ENCODE results near the gene MST1R.

Gene MST1R

GRCh38 chr3:49868862-49869466 lies 34.7 kb downstream of the MST1R start:
- no peaks in the 10 kb centered on the region for H3K9me3 ChIP-seq (ENCODE audit: control insufficient read depth, low read length)
- no peak overlapping the region for H3K4me3 ChIP-seq (ENCODE audit: low read length)

GRCh38 chr3:49867871-49868321 lies 35.8 kb downstream of the MST1R start:
- peaks cover 60% of the 10 kb centered on the region for H3K27me3 ChIP-seq (ENCODE audit: control insufficient read depth, insufficient read depth, low read length)
- H3K4me1 ChIP-seq (ENCODE audit: control insufficient read depth, insufficient read depth, low read length): peaks cover 6% of the 10 kb centered on the region

More at GRCh38 chr3:49868862-49869466, 34.7 kb downstream of the MST1R start:
- Histone ChIP-seq H3K9ac (ENCODE audit: low read length) (no peak overlapping the region), H3K27me3 (ENCODE audit: control insufficient read depth, insufficient read depth, low read length) (peaks cover 57% of the 10 kb centered on the region), H3K36me3 (ENCODE audit: control insufficient read depth, insufficient read depth, low read length) (no peaks in the 10 kb centered on the region), H3K4me1 (ENCODE audit: control insufficient read depth, insufficient read depth, low read length) (peaks cover 16% of the 10 kb centered on the region)

GRCh38 chr3:49867400-49867799 lies 36.3 kb downstream of the MST1R start:
- H3K27me3 ChIP-seq (ENCODE audit: control insufficient read depth, insufficient read depth, low read length): peaks cover 65% of the 10 kb centered on the region
- peaks cover under 1% of the 10 kb centered on the region for H3K4me1 ChIP-seq (ENCODE audit: control insufficient read depth, insufficient read depth, low read length)
- H3K36me3 ChIP-seq (ENCODE audit: control insufficient read depth, insufficient read depth, low read length): no peaks in the 10 kb centered on the region
- H3K4me3 ChIP-seq (ENCODE audit: low read length): no peak overlapping the region
- no peak overlapping the region for H3K9ac ChIP-seq (ENCODE audit: low read length)
- no peaks in the 10 kb centered on the region for H3K9me3 ChIP-seq (ENCODE audit: control insufficient read depth, low read length)

More at GRCh38 chr3:49867871-49868321, 35.8 kb downstream of the MST1R start:
- Histone ChIP-seq H3K9me3 (ENCODE audit: control insufficient read depth, low read length) (no peaks in the 10 kb centered on the region), H3K4me3 (ENCODE audit: low read length) (no peak overlapping the region), H3K36me3 (ENCODE audit: control insufficient read depth, insufficient read depth, low read length) (no peaks in the 10 kb centered on the region), H3K9ac (ENCODE audit: low read length) (no peak overlapping the region)

GRCh38 chr3:49865198-49865784 lies 38.4 kb downstream of the MST1R start:
- H3K9ac ChIP-seq (ENCODE audit: low read length): no peak overlapping the region
- H3K9me3 ChIP-seq (ENCODE audit: control insufficient read depth, low read length): no peaks in the 10 kb centered on the region
- H3K36me3 ChIP-seq (ENCODE audit: control insufficient read depth, insufficient read depth, low read length): no peaks in the 10 kb centered on the region
- no peaks in the 10 kb centered on the region for H3K4me1 ChIP-seq (ENCODE audit: control insufficient read depth, insufficient read depth, low read length)
- H3K27me3 ChIP-seq (ENCODE audit: control insufficient read depth, insufficient read depth, low read length): peaks cover 58% of the 10 kb centered on the region
- H3K4me3 ChIP-seq (ENCODE audit: low read length): no peak overlapping the region

GRCh38 chr3:49864505-49864904 lies 39.2 kb downstream of the MST1R start:
- H3K4me1 ChIP-seq (ENCODE audit: control insufficient read depth, insufficient read depth, low read length): no peaks in the 10 kb centered on the region
- H3K4me3 ChIP-seq (ENCODE audit: low read length): no peak overlapping the region
- no peaks in the 10 kb centered on the region for H3K9me3 ChIP-seq (ENCODE audit: control insufficient read depth, low read length)
- no peaks in the 10 kb centered on the region for H3K36me3 ChIP-seq (ENCODE audit: control insufficient read depth, insufficient read depth, low read length)
- H3K27me3 ChIP-seq (ENCODE audit: control insufficient read depth, insufficient read depth, low read length): peaks cover 50% of the 10 kb centered on the region
- no peak overlapping the region for H3K9ac ChIP-seq (ENCODE audit: low read length)

GRCh38 chr3:49859576-49860305 lies 43.9 kb downstream of the MST1R start:
- Histone ChIP-seq H3K4me1 (ENCODE audit: control insufficient read depth, insufficient read depth, low read length) (peaks cover 13% of the 10 kb centered on the region), H3K9ac (ENCODE audit: low read length) (no peak overlapping the region), H3K27me3 (ENCODE audit: control insufficient read depth, insufficient read depth, low read length) (peaks cover 17% of the 10 kb centered on the region), H3K4me3 (ENCODE audit: low read length) (no peak overlapping the region), H3K9me3 (ENCODE audit: control insufficient read depth, low read length) (no peaks in the 10 kb centered on the region), H3K36me3 (ENCODE audit: control insufficient read depth, insufficient read depth, low read length) (no peaks in the 10 kb centered on the region)

- H3K4me3 ChIP-seq (ENCODE audit: low read length): peak within 1 kb of the TSS; percentile 61
- peak within 1 kb of the TSS; percentile 16 for H3K9ac ChIP-seq (ENCODE audit: low read length)
- no peaks in the 10 kb centered on the region for H3K36me3 ChIP-seq (ENCODE audit: control insufficient read depth, insufficient read depth, low read length)
- no peaks in the 10 kb centered on the region for H3K9me3 ChIP-seq (ENCODE audit: control insufficient read depth, low read length)
- no peaks in the 10 kb centered on the region for H3K27me3 ChIP-seq (ENCODE audit: control insufficient read depth, insufficient read depth, low read length)
- peaks cover 13% of the 10 kb centered on the region for H3K4me1 ChIP-seq (ENCODE audit: control insufficient read depth, insufficient read depth, low read length)
Measured at GRCh38 chr3:49856181-49857005, 47.3 kb downstream of the MST1R start, which contains the start of gene TRAIP. Gene TRAIP (minus strand): TSS chr3:49856564. CDS start chr3:49856453, 111 bp downstream.

- H3K36me3 ChIP-seq (ENCODE audit: control insufficient read depth, insufficient read depth, low read length): no peaks in the 10 kb centered on the region
- no peaks in the 10 kb centered on the region for H3K9me3 ChIP-seq (ENCODE audit: control insufficient read depth, low read length)
- H3K27me3 ChIP-seq (ENCODE audit: control insufficient read depth, insufficient read depth, low read length): no peaks in the 10 kb centered on the region
- H3K4me3 ChIP-seq (ENCODE audit: low read length): peak overlapping the region; percentile 61
- H3K9ac ChIP-seq (ENCODE audit: low read length): no peak overlapping the region
- H3K4me1 ChIP-seq (ENCODE audit: control insufficient read depth, insufficient read depth, low read length): peaks cover 13% of the 10 kb centered on the region
Measured at GRCh38 chr3:49855662-49856061, 48.0 kb downstream of the MST1R start.

- no peaks in the 10 kb centered on the region for H3K9me3 ChIP-seq (ENCODE audit: control insufficient read depth, low read length)
- H3K9ac ChIP-seq (ENCODE audit: low read length): no peak overlapping the region
- H3K4me1 ChIP-seq (ENCODE audit: control insufficient read depth, insufficient read depth, low read length): no peaks in the 10 kb centered on the region
- H3K27me3 ChIP-seq (ENCODE audit: control insufficient read depth, insufficient read depth, low read length): no peaks in the 10 kb centered on the region
- H3K4me3 ChIP-seq (ENCODE audit: low read length): no peak overlapping the region
- H3K36me3 ChIP-seq (ENCODE audit: control insufficient read depth, insufficient read depth, low read length): no peaks in the 10 kb centered on the region
Measured at GRCh38 chr3:49845694-49846093, 58.0 kb downstream of the MST1R start.

- Histone ChIP-seq H3K9me3 (ENCODE audit: control insufficient read depth, low read length) (no peaks in the 10 kb centered on the region), H3K4me3 (ENCODE audit: low read length) (no peak overlapping the region), H3K36me3 (ENCODE audit: control insufficient read depth, insufficient read depth, low read length) (no peaks in the 10 kb centered on the region), H3K9ac (ENCODE audit: low read length) (no peak overlapping the region), H3K4me1 (ENCODE audit: control insufficient read depth, insufficient read depth, low read length) (no peaks in the 10 kb centered on the region), H3K27me3 (ENCODE audit: control insufficient read depth, insufficient read depth, low read length) (no peaks in the 10 kb centered on the region)
Measured at GRCh38 chr3:49844464-49845183, 59.0 kb downstream of the MST1R start.

GRCh38 chr3:49842843-49843517 lies 60.7 kb downstream of the MST1R start:
- Histone ChIP-seq H3K9ac (ENCODE audit: low read length) (no peak overlapping the region), H3K27me3 (ENCODE audit: control insufficient read depth, insufficient read depth, low read length) (no peaks in the 10 kb centered on the region), H3K4me1 (ENCODE audit: control insufficient read depth, insufficient read depth, low read length) (peaks cover 6% of the 10 kb centered on the region), H3K36me3 (ENCODE audit: control insufficient read depth, insufficient read depth, low read length) (no peaks in the 10 kb centered on the region), H3K9me3 (ENCODE audit: control insufficient read depth, low read length) (no peaks in the 10 kb centered on the region), H3K4me3 (ENCODE audit: low read length) (no peak overlapping the region)
